Measurements from ENCODE around the gene LRP1B.

LRP1B gene

GRCh38 chr2:140641163-140641562 is 1489.7 kb downstream of the LRP1B start:
- no peak for DNase-seq

DNA sequence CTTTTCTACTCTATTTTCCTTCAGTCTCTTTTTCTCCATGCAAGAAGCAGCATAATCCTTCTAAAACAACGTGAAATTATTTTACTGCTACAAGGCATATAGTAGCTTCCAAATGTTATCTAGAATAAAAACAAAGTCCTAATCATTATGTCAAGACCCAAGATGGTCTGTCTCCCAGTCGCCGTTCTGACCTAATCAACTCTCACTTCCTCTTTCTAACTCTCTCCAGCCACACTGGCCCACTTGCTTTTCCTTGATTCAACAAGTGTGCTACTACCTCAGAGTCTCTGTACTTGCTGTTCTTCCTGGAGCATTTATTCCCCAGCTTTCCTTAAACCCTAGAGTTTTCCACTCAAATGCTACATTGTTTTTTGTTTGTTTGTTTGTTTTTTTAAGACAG is 1491.2 kb downstream of the LRP1B start:
- no peak for DNase-seq

DNA sequence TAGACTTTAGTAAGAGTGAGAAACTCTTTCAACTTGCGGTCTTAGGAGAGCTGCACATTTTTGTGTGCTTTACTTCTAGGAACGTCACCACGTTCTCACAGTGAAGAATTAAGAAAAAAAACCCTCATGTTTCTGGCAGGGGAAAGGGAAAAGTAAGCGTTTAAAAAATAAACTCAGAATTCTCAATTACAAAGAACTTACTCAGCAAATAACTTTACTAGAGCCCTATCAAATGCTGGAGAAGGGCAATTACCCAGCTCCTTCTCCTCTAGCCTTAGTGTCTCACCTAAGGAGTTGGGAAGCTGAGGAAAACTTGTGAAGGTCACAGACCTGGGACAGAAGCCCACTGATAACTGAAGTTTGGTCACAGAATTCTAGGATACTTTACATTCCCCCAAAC is 1500.3 kb downstream of the LRP1B start:
- DNase-seq, result no peak

DNA sequence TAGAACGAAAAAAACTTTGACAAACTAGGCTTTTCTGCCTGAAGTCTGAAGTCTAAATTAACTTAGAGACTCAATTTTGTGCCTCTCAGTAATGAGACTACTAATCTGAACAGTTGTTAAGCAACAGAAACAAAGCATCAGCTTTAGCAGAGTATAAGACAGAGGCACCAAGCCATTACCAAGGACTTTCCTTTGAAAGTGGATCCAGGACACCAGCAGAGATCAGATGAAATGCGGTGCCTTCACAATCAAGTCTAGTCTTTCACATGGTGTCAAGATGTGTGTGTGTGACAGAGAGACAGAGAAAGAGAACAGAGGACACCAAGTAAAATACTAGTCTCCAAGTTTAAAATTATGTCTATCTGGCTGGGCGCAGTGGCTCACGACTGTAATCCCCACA is 1502.9 kb downstream of the LRP1B start:
- DNase-seq, result no peak

DNA sequence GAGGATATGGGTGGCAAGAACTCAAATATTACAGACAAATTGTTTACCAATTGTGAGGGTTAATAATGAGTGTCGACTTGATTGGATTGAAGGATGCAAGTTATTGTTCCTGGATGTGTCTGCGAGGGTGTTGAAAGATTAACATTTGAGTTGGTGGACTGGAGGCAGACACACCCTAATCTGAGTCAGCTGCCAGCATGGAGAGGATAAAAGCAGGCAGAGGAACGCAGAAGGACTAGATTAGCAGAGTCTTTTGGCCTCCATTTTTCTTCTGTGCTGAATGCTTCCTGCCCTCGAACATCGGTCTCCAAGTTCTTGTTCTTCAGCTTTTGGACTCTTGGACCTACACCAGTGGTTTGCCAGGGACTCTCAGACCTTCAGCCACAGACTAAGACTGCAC is 1503.7 kb downstream of the LRP1B start:
- DNase-seq, result no peak

- DNase-seq, result no peak
Measured at GRCh38 chr2:140624200-140624599, 1506.6 kb downstream of the LRP1B start.

- no peak for DNase-seq
Measured at GRCh38 chr2:140621583-140622362, 1509.0 kb downstream of the LRP1B start.

GRCh38 chr2:140604788-140605187 is 1526.0 kb downstream of the LRP1B start:
- DNase-seq, result no peak

GRCh38 chr2:140604096-140604495 is 1526.7 kb downstream of the LRP1B start:
- DNase-seq, result no peak

GRCh38 chr2:140603416-140603815 is 1527.4 kb downstream of the LRP1B start:
- no peak for DNase-seq

DNA sequence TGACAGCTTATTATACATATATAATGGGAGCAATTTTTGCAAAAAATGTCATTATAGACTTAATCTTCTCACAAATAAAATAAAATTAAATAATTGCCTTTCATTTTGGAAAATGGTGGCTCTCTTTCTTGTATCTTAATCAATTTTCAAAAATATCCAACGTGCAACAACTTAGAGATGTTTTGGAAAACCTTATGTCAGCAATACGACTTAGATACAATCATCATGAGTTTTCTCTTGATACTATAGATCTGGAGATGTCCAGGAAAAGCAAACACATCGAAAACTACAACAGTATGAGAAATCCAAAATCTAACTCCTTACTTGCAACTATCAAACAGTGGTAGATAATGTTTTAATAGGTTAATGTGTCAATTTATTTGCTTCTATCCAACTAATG is 1529.0 kb downstream of the LRP1B start:
- DNase-seq, result no peak

DNA sequence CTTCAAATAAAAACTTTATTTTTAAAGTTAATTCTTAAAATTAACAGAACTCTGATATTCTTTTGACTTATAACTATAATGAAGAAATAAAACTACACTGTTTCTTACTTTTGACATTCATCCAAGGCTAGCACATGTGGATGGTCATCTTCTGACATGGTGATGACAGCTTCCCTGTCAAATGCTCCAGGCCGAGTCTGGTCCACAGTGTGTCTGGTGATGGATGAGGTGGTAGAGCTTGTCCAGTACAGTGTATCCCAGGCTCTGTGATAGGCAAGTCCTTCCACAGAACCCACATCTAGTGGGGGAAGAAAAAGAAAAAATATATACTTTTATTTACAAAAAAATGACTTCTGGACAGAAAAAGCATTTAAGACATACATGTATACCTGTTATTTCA is 1529.5 kb downstream of the LRP1B start:
- no peak for DNase-seq

GRCh38 chr2:140600116-140600515 is 1530.7 kb downstream of the LRP1B start:
- DNase-seq, result no peak

- no peak for DNase-seq
Measured at GRCh38 chr2:140597836-140598235, 1533.0 kb downstream of the LRP1B start.

- no peak for DNase-seq
Measured at GRCh38 chr2:140597205-140597604, 1533.6 kb downstream of the LRP1B start.

- DNase-seq, result no peak
Measured at GRCh38 chr2:140596447-140596846, 1534.4 kb downstream of the LRP1B start.

DNA sequence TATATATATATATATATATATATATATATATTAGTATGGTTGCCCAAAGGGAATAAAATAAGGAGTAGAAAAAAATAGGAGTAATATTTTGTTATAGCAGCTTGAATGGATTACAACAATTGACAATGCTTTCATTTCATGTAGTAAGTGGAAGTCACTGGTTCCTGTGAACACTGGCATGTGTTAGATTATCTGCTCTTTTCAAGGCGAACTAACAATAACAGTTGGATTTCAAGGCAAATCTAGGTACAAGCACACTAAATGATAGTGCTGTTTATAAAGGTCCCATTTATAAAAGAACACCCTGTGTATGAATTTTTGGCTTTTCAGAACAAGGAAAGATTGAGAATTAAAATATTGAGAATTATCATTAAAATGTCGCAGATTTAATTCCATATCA is 1535.7 kb downstream of the LRP1B start:
- DNase-seq, result no peak

DNA sequence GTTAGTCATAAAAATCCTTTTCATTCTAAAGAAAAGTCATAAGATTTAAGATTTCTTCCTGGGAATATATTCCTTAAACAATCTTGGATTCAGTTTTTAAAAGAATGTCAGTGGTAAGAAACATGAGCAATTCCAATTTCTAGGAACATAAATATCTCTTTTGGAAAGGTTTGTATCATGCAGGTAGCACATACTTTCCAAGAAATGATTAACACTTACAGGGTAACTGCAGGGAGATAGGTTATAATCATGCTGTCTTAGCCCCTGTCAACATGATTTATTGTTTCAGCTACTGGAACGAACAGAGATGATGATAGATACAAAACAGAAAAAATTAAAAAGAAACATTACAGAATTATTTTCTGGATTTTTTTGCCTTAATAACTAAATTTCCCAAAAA is 1537.7 kb downstream of the LRP1B start:
- DNase-seq, result no peak

DNA sequence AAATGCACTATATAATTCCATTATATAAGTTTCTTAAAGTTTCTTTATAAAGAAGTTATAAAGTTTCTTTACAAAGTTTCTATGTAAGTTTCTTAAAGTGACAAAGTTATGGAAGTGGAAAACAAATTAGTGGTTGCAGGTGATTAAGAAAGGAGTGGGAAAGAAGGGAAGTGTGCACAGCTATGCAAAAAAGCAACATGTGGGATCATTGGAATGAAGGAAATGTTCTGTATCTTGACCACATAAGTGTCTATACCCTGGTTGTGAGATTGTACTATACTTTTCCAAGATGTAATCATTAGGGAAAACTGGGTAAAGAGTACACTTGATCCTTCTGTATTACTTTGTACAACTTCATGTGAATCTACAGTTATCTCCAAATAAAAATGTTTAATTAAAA is 1541.1 kb downstream of the LRP1B start:
- no peak for DNase-seq

DNA sequence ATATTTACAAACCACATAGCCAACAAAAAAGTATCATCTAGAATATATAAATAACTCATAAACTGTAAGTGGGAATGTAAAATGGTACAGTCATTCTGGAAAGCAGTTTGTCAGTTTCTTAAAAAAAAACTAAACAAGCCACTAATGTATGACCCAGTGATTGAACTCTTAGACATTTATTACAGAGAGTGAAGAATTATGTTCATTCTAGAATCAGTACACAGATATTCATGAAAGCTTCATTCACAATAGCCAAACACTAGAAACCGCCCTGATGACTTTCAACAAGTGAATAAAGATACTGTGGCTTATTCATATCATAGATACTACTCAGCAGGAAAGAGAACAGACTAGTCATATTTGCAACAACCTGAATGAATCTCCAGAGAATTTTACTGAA is 1541.5 kb downstream of the LRP1B start:
- DNase-seq, result no peak

GRCh38 chr2:140586379-140586778 is 1544.4 kb downstream of the LRP1B start:
- DNase-seq, result no peak

DNA sequence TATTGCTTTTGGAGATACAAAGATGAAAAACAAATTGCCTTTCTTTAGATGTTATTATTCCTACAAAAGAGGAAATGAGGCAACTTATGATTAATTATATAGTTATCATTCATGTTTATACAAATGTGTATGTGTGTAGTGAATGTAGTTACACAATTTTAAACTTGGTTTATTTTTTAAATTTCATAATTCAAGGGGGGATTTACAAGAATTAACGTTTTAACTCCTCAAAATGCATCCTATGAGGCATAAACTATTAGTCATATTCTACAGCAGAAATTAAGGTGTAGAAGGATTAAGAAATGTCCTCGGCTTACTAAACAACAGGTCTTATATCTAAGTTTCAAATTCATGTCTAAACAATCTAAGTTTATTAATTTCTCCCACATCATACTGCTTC is 1545.8 kb downstream of the LRP1B start:
- no peak for DNase-seq

DNA sequence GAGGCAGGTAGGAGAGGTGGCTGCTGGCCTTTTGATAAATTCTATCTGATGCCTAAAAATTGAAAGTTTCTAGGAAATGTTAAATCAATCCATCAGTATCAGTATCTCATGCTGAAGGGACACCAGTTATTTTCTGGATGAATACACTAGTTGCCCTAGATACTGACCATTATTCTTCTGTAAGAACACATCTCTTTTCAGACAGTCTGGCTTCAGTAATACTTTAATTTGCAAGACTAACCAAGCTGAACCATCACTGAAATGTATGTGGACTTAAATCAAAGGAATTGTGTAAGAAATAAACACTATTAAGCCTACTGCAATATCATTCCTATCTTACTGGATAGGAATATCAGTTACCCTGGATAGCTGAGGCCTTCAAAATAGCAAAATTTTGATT is 1546.3 kb downstream of the LRP1B start:
- DNase-seq, result no peak

DNA sequence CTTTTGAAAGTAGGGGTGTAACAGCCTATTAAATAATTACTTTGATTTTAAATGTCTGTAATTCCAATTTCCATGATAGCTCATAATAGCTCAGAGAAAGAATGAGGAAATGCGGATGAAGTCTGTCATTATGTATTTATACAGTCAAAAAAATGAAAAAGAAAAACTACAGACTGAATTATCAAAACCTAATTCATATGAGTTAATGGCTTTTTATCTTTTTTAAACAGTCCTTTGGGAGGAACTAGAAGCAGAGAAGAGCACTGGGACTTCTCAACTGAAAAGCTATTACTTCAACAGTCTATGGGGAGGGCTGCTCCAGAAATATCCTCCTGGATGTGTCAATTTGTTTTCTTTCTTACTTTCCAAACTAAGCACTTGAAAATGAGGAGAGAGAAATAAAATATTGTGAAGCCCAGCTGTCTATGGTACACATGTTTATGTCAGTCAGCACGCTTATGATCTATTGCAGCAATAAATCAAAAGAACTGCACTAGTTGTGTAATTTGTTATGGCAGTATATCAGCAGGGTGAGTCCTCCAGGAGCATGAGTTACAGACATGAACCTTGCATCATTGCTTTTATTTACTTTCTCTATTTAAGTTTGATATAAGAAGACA is 1550.2 kb downstream of the LRP1B start:
- DNase-seq, result no peak

GRCh38 chr2:140577453-140577852 is 1553.4 kb downstream of the LRP1B start:
- DNase-seq, result no peak

Data from activated CD8-positive, alpha-beta memory T cell treated with anti-CD3 and anti-CD28 coated beads, Interleukin-2, amount 50 U/mL, for 48 hours (primary cell).